Left ventricle myocardium superior (tissue), 1 donor: ENCODE data around the gene BCAS3. TPM values are rescaled to one million over a fixed set of nuclear protein-coding genes. Genes with fewer than 3 reads are reported as not detected.
"Not testable (repeated sequence)": the region's sequence is repeated elsewhere in the genome, so short reads cannot be mapped to it uniquely, and the experiment has no call there.

Source experiments
- ATAC-seq: fragments of 200-7000 bp; cut with Tn5 transposase; one replicate; pipeline ENCODE4 v1.9.1; 2020; ENCODE audit warnings: mild to moderate bottlenecking, moderate library complexity
- DNase-seq: peaks from one replicate; pipeline ENCODE4 v3.0.0-alpha.2; 2020
- intact Hi-C: fragments of 100-400 bp; cut with micrococcal nuclease; formaldehyde crosslinking; loops from one replicate; pipeline ENCODE4 v1.11.0; 2022
- total RNA-seq: library from RNA; stranded (reverse); fragmentation: NEBNext Ultra II Directional; extraction: Animal tissue kit (Norgen Biotek cat#: 25700); gene quantifications from one replicate; pipeline ENCODE4 v1.2.1, GENCODE V29; 2021
- donor health status: DM: no; HTN: yes; CAD: no; lungs with severe emphysema.

Gene BCAS3
- total RNA-seq, 1 donor from 2014 or later: 15.9 TPM

DNA sequence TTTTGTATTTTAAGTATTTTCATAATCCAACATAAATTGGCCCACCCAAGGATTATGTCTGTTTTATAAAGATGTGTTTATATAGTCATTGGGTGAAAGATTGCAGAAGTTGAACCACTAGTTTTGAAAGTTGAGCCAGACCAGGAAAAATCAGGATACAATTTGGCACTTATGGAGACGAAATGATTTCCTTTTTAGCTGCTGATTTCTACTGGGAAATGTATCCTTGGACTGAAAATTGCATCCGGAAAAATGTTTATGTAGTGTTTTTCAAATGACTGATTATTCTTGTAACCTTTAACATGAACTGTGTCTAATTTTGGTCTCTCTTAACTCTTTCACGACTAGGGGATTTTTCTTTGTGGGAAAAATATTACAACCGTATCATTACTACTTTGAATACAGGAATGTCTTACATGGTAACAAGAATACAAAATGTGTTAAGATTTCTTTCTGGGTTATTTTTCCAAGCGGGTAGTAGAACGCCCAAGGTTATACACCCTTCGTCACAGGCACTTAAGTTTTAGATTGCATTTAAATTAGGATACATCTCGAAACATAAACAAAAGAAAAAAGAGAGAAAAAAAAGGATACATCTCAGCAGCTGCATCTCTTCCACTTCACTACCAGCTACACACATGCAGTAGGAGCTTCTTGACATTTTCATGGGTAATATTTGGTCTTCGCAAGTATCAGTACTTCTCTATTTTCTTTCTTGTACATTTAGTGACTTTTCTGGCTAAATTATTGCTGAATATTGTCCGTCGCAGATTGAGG is 449.0 kb downstream of the BCAS3 start:
- ATAC-seq: no peak
- intact Hi-C loops: no loop called here
- DNase-seq: no peak

DNA sequence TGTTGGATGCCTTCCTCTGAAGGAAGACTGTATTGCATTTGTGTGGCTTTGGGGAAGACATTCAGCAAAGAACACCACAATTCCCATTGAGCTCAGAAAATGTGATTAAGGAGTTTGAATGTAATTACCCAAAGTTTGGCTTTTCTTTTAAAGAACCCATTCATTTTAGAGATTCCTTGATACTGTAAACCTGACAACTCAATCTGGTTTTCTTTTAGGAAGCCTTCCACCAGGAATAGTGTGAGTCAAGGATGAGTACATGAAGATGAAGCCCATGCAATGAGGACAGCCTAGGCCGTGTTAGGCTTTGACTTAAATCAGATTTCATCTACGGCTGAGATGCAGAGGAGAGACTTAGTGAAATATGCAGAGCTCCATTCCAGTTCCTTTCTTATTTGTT is 450.3 kb downstream of the BCAS3 start:
- DNase-seq (no peak), ATAC-seq (no peak)
- intact Hi-C loops: no loop called here

DNA sequence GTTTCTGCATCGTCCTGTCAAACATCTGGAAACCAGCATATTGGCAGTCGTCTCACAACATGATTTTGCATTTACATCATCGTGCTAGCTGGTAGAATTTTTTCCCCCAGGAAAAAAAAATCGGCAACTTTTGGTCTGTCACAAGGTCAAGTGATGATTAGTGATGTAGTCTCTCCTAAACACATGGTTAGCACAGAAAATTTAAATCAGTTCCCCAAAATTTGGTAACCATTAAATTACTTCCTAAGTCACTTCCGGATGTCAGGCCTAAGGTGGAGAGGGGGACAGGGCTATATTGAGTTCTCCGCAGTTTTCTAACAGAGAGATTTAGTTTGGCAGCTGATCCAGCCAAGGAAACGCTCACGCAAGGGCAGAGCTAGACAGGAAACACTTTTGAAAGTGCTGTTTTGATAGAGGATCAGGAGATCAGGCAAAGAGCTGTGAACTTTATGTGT is 451.0 kb downstream of the BCAS3 start:
- DNase-seq: no peak
- intact Hi-C loops: no loop called here
- peak; percentile 66 for ATAC-seq

DNA sequence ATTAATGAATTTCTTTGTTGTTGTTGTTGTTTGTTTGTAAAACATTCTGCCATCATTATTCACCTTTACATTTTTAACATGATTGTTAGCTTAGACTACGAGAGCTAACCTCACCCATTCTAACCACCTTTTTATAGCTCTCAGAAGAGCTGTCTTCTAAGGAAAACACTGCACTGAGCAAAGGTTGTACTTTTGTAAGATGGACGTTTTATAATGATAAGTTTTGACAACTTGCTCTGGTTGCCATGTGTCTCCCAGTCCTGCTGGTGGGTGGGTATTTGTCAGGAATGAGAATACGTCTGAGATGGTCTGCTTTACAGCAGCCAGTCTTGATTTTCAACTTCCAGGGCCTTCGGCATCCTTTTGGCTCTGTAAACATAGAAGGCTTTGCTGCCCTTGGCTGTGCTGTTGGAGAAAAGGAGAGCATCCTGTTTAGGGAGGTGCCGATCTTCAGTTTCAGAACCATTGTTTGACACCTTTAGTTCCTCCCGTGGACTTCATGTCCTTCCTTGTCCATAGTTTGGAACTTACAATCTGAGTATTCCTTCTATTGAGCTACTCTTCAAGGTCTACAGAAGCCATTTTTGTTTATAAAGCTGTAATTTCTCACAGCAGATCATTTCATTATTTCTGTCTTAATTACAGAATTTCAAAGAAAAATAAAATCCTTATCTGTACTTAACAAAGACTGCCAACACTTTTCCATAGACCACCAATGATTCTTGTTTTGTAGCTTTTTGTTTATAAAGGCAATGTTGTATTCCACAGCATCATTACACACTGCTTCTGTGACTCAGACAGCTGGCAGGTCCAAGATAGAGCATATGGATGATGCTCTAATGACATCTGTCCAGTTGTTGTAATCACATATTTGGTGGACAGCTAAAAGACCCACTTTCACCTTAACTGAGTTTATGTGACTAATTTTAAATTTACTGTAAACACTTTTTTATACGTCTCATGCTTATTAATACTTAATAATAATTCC is 451.9 kb downstream of the BCAS3 start:
- no peak for DNase-seq
- intact Hi-C loops: no loop called here
- ATAC-seq: no peak

DNA sequence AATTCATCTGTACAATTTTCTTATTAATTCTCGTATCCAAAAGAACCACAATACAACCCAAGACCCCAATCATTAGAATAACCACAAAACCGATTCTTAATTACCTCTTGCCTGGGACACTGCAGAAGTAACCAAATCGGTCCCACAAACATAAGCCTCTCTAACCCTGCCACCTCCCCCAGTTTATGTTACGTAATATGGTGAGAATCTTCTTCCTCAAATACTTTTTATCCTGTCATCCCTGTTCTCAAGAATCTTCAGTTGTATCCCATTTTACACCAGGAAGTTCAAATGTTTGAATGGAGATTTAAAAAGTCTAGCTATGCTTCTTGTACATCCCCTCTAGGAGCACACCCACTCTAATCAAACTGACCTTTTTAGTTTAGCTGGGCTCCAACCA is 452.7 kb downstream of the BCAS3 start:
- ATAC-seq: no peak
- intact Hi-C loops: no loop called here
- no peak for DNase-seq

DNA sequence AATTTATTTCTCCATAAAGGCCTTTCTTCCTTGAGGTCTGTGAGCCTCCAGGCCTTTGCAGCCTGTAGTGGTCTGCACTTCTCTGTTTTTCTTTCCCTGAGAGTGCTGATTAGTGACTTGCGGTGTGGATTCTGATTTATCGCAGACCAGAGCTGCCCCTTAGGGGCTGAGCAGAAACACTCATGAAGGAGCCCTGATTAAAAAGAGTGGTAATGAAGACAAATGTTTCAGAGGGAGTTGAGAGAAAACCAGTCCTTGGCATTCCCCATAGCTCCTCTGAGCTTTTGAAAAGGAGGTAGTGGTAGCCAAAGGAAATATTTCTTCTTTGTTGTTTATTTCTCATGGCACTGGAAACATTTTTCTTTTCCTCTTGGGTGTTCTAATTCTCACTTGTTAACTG is 453.9 kb downstream of the BCAS3 start:
- intact Hi-C loops: no loop called here
- no peak for ATAC-seq
- DNase-seq: no peak

DNA sequence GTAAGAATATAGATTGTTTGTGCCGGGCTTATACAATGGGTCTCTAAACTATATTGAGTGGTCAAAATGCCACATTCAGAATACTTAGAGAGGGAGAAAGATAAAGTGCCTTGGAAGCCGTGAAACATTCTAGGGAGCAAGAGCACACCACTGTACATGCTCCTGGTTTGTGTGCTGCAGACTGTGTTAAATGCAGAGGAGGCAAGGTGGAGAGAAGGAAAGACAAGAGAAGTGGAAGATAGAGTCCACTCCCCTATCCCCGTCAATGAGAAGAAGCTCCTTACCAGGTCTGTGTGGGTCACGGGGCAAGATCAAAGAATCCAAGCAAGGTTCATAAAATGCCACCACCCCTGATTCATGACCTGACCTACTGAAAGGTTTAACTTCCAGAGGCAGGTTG is 454.9 kb downstream of the BCAS3 start:
- intact Hi-C loops: no loop called here

DNA sequence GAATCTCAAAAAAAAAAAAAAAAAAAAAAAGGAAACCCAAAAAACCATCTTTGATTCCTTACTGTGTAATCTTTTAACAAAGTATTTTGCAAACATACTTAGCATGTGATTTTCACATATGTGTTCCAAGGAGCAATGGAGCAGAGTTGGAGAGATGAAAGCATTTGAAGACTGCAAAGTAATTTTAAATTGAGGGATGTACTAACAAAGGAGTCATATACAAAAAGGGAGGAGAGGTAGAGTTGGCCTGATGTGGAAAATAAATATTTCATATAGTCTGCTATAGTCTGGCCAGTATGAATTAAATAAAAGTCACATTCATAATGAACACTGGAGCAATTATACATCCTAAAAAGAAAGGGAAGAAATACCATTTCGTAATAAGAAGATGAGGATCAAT is 456.2 kb downstream of the BCAS3 start:
- DNase-seq: no peak
- intact Hi-C loops: no loop called here
- ATAC-seq: no peak

More for the DNA sequence above, 454.9 kb downstream of the BCAS3 start:
- no peak for ATAC-seq
- DNase-seq: no peak

DNA sequence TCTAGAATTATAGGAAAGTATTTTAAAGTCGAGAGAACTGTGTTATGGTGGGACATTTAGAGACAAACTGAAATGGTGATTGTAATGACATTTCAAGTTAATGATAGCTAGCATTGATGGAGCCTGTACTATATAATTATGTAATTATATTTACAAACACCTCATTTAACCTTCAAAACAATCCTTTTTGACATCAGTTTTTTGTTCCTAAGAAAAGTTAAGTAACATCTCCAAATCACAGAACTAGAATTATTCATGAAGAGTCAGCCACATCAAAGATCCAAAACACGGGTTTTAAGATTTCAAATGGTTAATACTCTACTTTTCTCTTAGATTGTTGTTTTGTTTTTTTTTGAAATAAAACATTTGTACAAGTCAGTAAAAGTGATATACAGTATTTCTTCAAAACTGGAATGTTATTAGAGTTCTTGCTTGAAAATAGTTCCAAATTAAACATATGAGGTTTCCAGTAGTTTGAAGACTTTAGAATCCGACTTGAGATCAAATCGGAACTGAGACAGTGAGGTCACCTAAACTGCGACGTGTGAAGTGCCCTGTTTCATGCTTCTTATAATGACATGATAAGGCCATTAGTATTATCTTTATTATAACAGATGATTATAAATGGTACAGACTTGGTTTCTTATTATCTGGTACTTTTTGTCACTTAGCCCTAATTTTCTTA is 457.0 kb downstream of the BCAS3 start:
- no peak for DNase-seq
- ATAC-seq: no peak
- intact Hi-C loops: no loop called here

DNA sequence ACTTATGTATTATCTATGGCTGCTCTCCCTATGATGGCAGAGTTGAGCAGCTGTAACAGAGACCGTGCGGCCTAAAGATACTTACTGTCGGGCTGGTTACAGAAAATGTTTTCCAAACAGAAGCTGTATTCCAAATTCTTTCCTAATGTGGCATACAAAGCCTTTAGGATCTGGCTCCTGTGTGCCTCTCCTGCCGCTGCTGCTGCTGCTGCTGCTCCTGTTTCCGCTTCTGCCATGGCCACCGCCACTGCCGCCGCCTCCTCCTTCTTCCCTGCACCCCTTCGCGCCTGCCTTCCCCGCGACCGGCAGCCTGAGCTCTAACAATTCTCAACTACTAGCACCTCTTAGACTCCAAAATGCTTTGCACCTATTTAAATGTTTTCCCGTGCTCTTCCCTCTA is 458.1 kb downstream of the BCAS3 start:
- ATAC-seq (peak; percentile 44), DNase-seq (peak; percentile 44)
- intact Hi-C loops: no loop called here

DNA sequence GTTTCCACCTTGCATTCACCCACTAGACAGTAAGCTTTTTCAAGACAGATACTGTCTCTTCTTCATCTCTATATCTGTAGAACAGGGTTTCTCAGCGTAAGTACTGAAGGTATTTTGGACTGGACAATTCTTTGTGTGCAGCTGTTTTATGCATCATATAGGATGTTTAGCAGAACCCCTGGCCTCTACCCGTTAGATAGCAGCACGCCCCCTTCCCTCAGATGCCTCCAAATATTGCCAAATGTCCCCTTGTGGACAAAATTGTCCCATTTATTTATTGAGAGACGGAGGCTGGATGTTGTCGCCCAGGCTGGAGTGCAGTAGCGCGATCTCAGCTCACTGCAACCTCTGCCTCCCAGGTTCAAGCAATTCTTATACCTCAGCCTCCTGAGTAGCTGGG is 458.6 kb downstream of the BCAS3 start:
- DNase-seq (no peak), ATAC-seq (no peak)
- intact Hi-C loops: no loop called here

DNA sequence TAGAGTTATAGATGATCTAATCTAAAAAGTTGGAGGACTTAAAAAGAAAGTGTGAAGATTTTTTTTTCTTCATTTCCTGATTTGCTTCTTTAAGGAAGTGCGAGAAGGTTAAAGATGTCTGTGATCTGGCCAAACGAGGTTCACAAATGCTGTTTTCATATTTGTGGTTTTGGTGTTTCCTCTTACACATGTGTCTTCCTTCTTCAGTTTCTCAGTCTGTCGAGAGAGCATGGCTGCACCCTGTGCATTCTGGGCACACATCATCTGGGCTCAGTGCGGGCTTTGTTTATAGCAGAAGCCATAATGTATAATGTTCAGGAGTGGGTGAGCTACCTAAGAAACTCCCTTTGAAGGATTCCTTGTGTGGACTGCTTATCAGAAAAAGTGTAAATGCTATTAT is 461.6 kb downstream of the BCAS3 start:
- intact Hi-C loops: no loop called here
- DNase-seq (no peak), ATAC-seq (peak; percentile 47)

DNA sequence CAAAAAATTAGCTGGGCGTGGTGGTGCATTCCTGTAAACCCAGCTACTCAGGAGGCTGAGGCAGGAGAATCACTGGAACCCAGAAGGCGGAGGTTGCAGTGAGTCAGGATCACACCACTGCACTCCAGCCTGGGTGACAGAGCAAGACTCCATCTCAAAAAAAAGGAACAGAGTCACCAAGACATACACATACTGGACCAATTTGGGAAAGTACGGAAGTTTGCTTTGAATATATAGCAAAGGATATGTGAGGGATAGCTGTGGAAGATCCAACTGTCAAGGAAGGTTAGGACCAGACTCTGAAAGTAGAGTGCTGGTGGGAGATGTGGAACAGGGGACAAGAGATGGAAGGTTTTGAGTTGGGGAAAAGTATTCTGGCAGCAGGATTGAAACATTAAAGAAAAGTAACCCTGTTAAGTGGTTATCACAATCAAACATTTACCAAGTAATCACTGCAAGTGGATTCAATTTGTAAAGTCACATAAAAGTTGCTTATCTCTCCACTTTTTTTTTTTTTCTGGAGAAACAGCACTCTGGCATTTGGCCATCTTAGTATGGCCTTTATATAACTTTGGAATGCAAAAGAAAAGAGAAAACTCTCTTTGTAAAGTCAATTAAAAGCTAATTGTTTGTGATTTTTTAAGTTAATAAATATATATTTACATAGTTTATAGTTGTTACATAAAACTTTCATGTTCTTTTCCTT is 462.6 kb downstream of the BCAS3 start:
- DNase-seq (no peak), ATAC-seq (no peak)
- intact Hi-C loops: no loop called here

DNA sequence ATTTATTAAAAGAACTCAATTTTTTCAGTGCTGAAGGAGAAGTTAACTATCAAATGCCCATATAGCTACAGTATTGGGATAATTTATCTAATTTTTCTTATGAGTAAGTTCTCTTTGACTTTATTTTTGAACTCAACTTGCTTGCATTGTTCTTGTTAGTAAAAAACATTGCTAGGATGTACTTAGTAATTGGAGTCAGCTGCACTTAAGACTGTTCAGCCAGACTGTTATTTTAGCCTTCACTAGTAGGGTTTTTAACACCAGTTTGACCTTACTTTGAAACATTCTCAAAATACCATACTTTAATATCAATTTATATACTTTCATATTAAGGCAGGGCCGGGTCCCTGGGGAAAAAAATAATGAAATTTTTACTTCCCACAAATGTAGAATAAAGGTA is 465.4 kb downstream of the BCAS3 start:
- ATAC-seq: no peak
- no peak for DNase-seq

DNA sequence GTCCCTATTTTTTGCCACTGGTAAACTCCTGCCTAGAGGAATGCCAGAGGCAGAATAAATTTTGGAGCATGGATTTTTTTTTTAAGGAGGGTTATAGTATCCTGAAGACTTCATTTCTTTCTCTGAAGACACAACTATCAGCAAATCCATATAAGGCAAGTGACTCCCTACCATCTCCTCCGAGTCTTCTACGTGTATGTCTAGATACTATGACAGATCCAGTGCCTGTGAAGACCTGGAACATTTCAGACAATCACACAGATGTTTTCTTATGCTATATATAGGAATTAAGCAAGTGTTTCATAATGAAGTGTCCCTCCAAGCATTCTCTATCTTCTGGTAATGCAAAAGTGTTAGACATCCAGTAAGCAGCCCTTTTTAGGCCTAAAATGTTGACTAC is 466.5 kb downstream of the BCAS3 start:
- no peak for DNase-seq
- no peak for ATAC-seq
- intact Hi-C loops: no loop called here

More for the DNA sequence above, 465.4 kb downstream of the BCAS3 start:
- intact Hi-C loops: no loop called here

DNA sequence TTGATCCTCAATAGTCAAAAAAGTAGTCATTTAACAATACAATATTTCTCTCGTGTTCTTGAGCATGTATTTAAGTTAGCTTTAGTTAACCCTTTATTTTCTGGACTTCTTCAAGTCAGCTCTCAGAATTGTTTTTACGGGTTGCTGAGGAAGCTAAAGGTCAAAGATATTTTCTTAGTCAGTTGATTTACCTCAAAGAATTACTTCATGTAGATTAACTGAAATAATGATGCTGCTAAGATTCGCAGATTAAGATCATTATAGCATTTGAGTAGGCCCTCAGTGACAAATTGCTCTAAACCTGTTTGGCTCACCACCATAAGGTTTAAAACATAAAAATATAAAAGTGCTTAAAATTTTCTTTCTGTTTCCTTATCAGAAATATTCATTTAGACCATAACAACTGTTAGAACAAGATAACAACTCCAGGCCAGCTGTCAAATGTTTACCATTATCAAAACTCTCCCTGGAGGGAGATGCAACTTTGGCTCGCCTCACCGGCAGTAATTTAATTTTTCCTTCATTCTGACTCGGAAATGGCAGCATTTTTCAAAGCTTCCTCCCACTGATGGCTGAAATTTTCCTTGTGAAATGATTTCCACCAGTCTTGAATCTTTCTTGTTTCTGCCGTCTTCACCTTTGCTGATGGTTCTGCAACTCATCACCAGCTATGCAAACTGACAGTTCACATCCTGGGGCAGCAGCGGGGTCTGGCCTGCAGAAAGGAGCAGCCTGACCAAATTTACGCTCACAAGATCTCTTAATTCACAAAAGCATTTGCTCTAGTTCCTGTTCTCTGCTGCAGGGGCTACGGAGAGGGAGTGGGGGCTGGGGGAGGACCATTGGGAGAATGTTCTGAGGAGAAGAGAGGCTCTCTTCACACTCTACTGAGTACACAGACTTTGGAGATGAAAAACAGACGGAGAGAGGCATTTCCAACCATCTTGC is 467.2 kb downstream of the BCAS3 start:
- ATAC-seq (peak; percentile 48), DNase-seq (no peak)
- intact Hi-C loops: no loop called here

DNA sequence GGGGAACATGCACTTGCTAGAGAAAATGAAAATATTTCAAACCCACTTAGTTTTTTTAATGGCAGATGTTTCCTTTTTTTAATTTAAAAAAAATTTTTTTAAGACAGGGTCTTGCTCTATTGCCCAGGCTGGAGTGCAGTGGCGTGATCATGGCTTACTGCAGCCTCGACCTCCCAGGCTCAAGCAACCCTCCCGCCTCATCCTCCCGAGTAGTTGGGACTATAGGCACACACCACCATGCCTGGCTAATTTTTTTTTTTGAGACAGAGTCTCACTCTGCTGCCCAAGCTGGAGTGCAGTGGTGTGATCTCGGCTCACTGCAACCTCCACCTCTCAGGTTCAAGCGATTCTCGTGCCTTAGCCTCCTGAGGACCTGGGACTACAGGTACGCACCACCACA is 469.2 kb downstream of the BCAS3 start:
- ATAC-seq, intact Hi-C loops, DNase-seq: not testable (repeated sequence)
